GM19452 (cell line): ENCODE data around the gene PHOX2A.

ENCODE experiments used
- ATAC-seq: cut with Tn5 transposase; IDR thresholded peaks from one replicate; pipeline ENCODE4 v1.9.1; 2021; ENCODE audit not compliant: unreplicated experiment

PHOX2A gene

DNA sequence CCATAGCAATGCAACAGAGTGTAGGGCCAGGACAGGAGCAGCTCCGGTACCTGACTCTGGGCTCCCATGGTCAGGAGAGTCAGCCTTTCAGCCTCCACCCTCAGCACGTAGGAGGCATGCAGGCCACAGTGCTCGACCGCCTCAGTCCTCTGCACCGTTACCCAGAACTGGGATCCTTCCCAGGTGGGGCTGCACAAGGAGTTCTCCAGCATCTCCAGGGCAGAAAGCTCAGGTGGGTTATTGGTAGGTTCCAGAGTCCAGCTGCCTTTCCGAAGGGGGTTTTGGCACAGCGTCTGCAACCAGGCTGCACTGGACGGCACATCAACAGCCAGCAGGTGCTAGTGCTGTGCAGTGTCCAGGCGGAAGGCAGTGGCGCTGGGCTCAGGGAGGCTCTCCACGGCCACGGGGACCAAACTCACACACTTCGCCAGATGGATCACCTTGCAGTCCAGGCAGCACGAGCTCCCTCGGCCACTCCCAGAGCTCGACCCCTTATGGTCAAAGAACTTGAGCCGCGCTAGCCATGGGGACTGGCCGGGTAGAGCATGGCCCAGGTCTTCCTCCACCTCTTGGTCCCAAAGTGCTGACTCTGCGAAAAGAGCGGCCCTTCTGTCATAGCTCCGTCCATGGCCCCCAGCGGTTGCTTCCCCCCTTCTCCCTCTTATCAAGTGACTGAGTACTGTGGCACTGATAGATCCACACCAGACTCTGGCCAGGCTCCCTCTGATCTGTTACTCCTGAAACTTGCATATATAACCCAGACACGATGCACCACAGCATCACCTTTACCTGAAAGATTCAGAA is 6.9 kb upstream of the PHOX2A start:
- no peak for ATAC-seq

GRCh38 chr11:72249961-72250360 is 6.0 kb upstream of the PHOX2A start:
- no peak for ATAC-seq

DNA sequence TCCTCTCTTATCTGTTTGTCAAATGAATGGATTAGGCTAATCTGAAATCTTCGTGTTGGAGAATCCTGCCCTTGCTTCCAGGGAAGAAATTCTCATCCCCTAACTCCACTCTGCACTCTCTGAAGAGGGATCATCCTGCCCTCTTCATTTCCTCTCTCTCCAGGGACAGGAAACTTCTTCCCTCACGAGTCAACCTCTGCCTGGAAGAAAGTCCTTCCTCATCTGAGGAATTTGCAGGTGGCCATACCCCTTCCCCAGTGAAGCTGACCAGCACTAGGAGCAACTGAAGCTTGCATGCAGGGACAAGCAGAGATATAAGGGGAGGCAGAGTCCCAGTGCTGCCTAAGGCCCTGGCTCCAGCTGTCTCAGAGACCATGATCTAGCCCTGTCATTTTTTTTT is 3.6 kb upstream of the PHOX2A start:
- no peak for ATAC-seq

DNA sequence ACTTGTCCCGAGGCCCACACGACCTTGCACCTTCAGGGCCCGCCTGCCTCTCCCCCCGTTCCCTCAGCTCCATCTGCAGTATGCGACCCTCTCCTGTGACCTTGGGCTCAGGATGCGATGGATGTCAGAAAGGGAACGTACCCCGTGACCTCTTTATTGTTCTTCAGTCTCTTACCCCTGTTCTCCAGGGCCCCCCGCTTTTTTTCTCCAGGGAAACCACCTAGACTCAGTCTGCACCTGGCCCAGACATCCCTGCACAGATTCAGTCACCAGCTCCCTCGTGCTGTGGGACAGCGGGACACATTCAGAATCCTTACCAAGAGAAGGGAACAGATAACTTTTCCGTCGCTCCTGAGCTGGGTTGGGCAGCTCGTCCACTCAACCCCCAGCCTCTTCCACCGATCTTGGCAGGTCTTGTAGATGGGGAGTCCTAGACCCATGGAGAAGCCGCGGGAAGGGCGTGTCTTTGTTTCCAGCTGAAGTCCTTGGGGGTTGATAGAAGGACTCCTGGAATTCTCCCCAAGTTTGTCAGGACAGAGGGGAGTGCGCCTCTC is 1.4 kb upstream of the PHOX2A start:
- no peak for ATAC-seq

- no peak for ATAC-seq
These were observed 636 bp upstream of the PHOX2A start for GRCh38 chr11:72244361-72245262.

DNA sequence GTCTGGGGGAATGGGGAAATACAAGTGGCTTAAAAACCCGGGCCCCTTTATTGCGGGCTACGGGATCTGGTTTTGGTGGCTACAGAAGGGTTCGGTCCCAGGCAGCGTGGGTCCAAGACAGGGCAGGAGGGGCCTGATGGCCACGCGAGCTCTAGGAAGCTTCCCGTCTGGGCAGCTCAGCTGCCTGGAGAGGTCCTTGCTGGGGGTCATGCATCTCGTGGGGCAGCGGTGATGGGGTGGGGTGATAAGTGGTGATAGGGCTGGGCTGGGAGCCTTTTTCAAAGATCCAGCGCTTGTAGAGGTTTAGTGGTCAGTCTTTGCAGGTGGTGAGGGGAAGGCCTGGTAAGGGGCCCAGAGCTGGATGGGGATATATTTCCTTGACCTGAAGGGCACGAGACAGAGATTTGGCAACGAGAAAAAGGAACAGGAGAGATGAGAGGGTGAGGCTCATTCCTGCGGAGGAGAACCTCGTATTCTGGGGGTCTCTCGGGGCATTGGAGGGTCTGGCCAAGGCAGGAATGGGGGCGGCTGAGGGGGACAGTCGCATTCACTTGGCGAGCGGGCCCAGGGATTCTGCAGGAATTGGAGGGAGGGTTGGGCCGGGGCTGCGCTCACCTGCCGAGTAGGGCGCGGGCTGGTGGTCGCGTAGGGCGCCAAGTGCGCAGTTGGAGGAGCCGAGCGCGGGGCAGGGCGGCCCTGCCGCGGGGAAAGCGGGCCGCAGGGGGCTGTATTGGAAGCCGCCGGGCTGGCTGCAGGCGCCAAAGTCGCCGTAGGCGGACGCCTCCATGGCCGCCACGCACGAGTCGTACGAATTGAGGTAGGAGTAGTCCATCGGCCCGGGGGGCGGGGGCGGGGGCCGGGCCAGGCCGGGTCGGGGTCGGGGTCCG is 560 bp downstream of the PHOX2A start:
- ATAC-seq, result no peak

DNA sequence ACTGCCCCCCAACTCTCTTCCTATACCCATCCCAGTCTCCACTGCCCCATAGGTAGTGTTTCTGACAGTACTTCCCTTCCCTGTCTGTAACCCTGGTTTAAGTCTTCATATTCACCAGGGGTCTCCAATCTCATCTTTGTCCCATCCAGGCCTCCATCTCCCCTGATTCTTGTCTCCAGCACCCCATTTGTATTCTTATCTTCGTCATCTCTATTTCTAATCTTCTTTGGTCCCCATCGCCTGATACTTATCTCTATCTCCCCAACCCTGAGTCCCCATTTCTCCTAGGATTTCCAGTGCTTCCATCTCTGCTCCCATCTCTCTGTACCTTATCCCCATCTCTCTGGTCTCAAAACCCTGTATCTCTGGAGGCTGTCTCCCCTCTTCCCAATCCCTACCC is 1.8 kb downstream of the PHOX2A start:
- no peak for ATAC-seq

GRCh38 chr11:72241291-72241781 is 2.6 kb downstream of the PHOX2A start:
- ATAC-seq, result no peak

DNA sequence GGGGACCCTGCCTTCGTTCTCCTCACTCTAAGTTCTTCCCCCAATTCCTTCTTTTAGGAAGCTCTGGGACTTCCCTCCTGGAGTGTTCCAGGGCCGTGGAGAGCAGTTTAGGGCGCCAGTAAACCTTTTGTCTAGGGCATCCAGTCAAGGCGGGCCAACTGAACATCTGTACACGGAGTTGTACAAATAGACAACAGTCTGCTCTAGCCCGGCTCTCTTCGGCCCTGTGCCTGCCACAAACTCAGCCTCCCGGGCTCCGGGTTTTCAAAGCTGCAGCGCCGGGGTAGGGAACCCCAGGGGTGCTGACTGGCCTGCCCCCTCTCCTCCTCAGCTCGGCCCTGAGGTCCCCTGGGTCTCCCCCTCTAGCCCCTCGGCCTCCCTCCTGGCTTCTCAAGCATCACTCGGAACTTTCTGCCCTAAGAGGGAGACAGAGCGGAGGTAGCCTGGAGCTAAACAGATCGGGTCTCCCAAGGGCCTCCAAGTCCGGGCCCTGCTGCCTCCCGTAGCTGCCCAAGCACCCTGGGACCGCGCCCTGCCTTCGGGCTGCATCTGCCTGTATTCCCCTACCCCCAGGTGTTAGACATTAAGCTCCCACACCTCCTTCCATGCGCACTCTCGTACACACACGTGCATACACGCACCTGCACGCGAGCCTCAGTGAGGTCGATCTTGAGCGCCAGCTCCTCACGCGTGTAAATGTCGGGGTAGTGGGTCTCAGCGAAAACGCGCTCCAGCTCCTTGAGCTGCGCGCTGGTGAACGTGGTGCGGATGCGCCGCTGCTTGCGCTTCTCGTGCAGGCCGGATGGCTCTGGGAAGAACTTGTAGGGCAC is 3.3 kb downstream of the PHOX2A start:
- no peak for ATAC-seq

DNA sequence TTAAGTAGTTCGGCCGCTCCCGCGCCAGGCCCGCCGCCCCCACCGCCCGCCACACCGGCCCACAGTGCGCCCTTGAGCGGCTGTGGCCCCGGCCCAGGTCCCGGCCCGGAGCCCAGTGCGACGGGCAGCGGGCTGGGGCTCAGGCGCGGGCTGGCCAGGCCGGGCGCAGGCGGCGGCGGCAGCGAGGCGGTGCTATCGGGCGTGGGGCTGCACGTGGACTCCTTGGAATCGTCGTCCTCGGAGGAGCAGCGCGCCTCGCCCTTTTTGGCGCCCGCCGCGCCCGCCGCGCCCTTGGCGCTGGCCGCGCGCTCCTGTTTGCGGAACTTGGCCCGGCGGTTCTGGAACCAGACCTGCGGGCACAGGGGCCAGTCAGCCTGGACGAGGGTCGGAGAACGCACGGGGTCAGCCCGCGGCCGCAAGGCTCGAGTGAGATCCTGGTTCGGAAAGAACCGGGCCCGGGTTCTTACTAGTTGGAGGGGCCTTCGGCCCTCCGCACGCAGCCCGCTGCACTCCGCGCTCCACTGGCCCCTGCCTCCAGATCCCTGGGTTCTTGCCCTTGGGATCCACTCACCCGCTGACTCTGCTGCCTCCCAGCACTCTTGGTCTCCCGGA is 4.0 kb downstream of the PHOX2A start:
- no peak for ATAC-seq

GRCh38 chr11:72239313-72239848 is 4.6 kb downstream of the PHOX2A start:
- no peak for ATAC-seq

DNA sequence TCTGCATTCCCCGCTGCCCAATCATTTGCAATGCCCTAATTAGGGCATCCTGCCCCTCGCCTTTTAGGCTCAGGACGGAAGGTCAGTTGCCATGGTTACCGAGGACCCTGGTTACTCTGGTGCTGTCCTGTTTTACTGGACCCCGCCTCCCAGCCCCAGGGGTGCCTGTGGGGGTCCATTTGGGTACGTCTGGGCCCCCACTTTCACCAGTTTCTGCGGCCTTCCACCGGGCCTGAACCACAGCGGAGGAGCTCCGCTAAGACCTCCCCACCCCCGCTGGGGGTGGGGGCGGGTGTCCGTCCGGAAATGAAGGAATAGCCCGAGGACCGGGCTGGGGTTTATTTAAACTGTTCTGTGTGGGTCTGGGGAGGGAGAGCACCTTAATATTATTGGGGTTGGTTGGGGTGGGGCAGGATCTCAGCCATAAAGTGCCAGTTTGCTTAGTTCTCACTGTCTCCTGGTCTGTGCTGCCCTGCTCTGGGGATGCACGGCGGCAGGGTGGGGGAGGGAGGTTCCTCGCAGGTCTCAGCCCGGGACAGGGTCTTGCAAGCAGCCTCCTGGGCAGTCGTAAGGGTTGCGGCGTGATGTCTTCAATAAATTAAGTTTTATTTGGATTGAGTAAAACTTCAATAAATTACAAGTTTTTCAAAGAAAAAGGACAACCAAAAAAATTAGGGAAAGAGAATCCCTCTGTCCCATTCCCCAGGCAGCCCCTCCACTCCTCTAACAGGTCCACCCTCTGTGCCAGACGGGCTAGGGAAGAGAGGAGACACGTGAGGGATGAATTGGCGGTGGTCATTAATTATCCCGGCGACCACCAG is 5.3 kb downstream of the PHOX2A start:
- ATAC-seq, result no peak

GRCh38 chr11:72238040-72238450 is 5.9 kb downstream of the PHOX2A start:
- no peak for ATAC-seq

- ATAC-seq, result no peak
These were observed 6.7 kb downstream of the PHOX2A start for GRCh38 chr11:72237112-72237931.

DNA sequence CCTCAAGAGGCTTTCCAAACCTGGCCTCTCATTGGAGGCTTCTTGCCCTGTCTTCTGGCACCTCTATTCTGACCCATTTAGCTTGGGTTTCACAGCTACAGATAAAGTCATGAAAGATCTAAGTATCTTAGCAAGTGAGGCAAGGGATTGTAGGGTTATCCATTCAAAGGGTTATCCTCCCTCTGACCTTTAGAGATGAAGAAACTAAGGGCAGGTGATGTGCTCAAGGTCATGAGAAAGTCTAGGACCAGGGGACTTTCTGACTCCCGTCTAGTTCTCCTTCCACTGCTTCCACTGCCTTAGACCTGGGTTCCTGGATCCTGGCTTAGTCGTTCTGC is 7.2 kb downstream of the PHOX2A start:
- no peak for ATAC-seq

GRCh38 chr11:72236083-72236697 is 7.8 kb downstream of the PHOX2A start:
- no peak for ATAC-seq
